Stimulated activated CD4-positive, alpha-beta T cell treated with anti-CD3 and anti-CD28 coated beads, Interleukin-4, amount 100 ng/mL, for 48 hours (primary cell): ENCODE results near the gene VASP.
A peak's percentile ranks its signal among the peaks of the same experiment; 100 is the strongest.

ENCODE experiments used
- DNase-seq, 2 donors: peaks; one replicate each; pipeline ENCODE4 v3.0.0-alpha.2; 2020; ENCODE audit warnings: low read depth in 2 of 2

VASP gene

GRCh38 chr19:45473682-45474605, 33.3 kb upstream of the VASP start:
- DNase-seq: no peak

DNA sequence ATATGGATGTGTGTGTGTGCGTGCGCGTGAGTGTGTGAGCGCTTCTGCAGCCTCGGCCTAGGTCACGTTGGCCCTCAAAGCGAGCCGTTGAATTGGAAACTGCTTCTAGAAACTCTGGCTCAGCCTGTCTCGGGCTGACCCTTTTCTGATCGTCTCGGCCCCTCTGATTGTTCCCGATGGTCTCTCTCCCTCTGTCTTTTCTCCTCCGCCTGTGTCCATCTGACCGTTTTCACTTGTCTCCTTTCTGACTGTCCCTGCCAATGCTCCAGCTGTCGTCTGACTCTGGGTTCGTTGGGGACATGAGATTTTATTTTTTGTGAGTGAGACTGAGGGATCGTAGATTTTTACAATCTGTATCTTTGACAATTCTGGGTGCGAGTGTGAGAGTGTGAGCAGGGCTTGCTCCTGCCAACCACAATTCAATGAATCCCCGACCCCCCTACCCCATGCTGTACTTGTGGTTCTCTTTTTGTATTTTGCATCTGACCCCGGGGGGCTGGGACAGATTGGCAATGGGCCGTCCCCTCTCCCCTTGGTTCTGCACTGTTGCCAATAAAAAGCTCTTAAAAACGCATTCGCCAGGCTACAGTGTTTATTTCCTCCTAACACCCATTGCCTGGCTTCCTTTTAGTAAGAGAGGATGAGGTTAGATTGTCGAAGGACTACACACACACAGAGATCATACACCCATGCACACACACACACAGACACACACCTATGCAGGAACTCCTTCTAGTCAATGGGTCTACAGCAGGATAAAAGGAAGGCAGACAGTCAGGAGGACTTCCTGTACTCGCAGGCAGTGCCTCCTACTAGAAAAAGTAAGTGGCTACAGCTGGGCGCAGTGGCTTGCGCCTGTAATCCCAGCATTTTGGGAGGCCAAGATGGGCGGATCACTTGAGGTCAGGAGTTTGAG, 32.4 kb upstream of the VASP start:
- no peak for DNase-seq

GRCh38 chr19:45475537-45476291, 31.6 kb upstream of the VASP start:
- no peak for DNase-seq

- DNase-seq: no peak
Measured at GRCh38 chr19:45476304-45476703, 31.0 kb upstream of the VASP start.

- DNase-seq: no peak
Measured at GRCh38 chr19:45477186-45477585, 30.1 kb upstream of the VASP start.

GRCh38 chr19:45477713-45478453, 29.4 kb upstream of the VASP start:
- no peak for DNase-seq

DNA sequence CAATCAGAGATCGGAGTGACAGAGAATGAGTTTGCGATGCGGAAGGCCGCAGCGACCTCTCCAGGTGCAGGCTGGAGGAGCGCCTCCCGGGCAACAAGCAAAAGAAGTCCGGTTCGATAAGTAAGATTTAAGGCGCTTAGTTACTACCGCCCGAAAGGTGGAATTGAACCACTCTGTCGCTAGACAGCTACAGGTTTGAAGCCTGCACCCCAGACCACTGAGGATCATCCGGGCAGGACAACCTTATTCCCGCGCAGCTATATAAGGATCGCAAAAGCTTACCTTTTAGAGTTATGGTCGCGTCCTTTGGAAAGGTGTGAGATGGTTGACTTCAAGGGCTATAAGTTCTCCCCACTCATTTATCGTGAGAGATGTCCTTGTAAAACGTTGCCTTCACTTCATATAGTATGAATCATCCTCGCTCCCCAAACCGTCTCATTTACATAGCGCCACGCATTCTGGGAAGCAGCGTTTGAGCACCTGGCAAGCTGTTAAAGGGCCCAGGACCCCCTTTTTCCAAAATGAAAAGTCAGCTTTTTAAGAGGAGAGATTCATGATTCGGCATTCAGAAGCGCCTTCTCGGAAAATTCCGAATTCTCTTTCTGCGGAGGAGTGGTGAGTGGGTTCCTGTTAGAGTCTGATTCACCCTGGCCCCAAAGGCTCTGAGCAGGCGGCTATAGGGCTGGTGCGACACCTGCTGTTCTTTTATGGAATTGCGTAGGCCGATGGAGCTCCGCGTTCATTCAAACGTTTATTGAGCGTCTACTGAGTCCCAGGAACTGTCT, 28.6 kb upstream of the VASP start:
- DNase-seq: peak; percentile 84 to 87

- DNase-seq: no peak
Measured at GRCh38 chr19:45483033-45483432, 24.2 kb upstream of the VASP start.

GRCh38 chr19:45484273-45484945, 22.9 kb upstream of the VASP start:
- no peak for DNase-seq

- DNase-seq: peak; percentile 98 to 99
Measured at GRCh38 chr19:45485305-45486077, 21.8 kb upstream of the VASP start.

DNA sequence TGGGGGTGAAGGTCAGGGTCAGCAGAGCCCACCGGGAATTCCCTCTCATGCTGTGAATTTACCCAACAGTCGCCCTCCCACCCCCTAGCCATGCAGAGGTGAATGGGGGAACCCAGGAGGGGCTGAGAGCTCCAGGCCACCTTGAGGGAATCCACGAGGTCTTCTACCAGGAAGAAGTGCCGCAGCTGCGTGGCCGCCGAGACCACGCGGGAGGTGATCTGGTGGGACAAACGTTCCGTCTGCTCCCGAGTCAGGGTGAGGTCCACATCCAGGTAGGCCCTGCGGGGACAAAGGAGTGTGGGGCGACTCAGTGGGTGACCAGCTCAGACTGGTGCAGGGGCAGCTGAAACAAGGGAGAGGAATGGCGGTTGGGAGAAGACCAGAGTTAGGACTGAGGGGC, 18.6 kb upstream of the VASP start:
- no peak for DNase-seq

- no peak for DNase-seq
Measured at GRCh38 chr19:45489216-45489855, 17.9 kb upstream of the VASP start.

DNA sequence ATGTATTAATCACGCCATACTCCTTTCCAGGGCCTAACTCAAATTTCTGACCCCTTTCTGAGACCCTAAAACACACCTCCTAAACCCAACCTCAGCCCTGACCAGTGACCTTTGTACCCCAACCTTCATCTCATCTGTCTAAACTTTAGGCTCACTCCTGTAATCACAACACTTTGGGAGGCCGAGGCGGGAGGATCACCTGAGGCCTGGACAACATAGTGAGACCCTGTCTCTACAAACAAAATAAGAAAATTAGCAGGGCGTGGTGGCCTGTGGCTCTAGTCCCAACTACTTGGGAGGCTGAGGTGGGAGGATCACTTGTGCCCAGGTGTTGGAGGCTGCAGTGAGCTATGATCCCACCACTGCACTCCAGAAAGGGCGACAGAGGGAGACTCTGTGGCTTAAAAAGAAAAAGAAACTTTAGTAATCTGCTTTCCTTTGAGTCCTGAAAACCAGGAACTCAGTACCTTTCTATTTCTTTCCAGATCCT, 15.1 kb upstream of the VASP start:
- no peak for DNase-seq

GRCh38 chr19:45492627-45493470, 14.4 kb upstream of the VASP start:
- DNase-seq: no peak

DNA sequence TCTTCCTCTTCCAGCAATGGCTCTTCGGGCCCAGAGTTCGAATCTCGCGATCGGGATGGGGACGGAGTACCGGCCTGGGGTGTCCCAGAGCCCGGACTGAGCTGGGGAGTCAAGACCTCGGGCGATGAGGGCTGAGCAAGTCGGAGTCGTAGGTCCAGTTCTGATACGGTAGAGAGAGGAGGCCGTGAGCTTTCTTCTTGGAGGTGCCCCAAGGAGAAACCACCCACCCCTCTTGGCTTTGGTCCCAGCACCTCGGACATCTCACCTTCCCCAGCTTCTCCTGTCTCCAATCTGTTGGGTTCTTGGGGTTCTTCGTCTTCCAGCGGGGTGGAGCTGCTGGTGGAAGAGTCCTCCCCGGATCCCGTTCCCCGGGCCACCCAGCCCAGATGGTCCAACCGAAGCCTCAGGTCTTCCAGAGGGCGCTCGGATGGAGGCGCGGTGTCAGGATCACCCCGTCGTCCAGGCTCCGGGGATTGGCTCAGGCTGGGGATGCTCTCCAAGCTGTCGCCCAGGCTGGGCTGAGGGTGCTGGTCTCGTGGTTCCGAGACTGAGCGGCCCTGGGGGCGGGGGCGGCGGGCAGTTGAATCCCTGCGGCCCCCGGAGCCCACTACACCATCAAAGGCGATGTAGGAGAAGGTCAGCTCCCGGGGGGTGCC, 12.9 kb upstream of the VASP start:
- no peak for DNase-seq

DNA sequence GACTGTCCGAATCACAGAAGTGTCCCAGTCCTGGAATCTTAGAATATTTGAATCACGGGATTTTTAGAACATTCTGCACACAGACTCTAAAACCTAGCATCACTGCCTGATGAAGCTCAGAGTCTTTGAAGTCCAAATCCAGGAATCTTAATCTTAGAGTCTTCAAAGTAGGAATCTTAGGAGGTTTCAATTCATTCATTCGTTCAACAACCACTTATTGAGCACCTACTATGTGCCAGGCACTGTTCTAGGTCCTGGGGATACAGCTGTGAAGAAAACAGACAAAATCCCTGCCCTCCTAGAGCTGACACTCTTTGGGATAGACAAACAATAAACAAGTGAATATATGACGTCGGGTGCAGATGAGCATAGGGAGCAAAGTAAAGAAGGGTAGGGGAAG, 12.1 kb upstream of the VASP start:
- DNase-seq: no peak
